ENCODE measurements around the gene MYBPHL.

DNA sequence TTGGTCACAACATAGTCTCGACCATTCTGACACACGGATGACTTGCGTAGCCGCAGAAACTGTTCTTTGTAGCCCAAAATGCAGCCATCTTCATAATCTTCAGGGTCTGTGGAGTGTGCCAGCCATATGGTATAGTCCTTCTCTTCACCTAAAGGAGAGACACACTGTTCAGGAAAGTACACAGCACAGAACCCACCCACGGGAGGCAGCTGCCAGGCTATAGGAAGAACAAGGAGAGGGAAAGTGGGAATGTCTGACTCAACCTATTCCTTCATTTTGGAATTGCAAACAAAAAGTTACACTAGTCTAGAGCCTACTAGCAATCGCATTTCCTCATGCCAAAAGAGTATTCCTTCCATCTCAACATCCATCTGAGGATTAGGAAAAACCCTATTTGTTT lies 16.2 kb upstream of the MYBPHL start:
- no peak for TF ChIP-seq GATA3 (IDR thresholded peaks at IDR 0.05; ENCODE audit: low read depth, low read length)
- TF ChIP-seq GATA2 (IDR thresholded peaks at IDR 0.05; ENCODE audit: low read depth, low read length) = no peak

Measured in SH-SY5Y (cell line).